GM19023 (cell line): ENCODE measurements around the gene PERP.
A peak's percentile ranks its signal among the peaks of the same experiment; 100 is the strongest.
"Not testable (repeated sequence)": the region's sequence is repeated elsewhere in the genome, so short reads cannot be mapped to it uniquely, and the experiment has no call there.

Experiments
- ATAC-seq: cut with Tn5 transposase; IDR thresholded peaks from one replicate; pipeline ENCODE4 v1.9.1; 2021; ENCODE audit warnings: mild to moderate bottlenecking, moderate library complexity; ENCODE audit not compliant: unreplicated experiment

The PERP gene

GRCh38 chr6:138107078-138107751 is at the start of gene PERP:
Gene PERP, minus strand, starts transcription at chr6:138107419. Its CDS starts 79 bp downstream, at chr6:138107340.
- ATAC-seq: peak; percentile 76

DNA sequence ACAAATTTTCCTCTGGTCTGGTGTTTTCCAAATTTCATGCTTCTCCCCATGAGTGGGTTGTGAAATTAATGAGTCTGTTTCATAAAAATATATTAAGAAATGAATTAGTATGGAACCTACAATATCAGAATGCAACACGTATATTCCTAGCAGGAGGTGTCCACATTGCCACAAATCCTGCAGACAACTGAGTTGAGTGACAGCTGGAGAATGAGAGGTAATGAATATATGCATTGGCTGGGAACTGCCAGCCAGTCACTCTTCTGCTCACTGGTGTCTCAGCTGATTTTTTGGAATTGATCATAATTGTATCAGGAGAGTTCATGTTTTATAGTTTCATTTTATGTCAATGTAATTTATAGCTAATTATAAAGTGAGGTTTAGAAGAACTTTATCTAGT is 48.2 kb upstream of the PERP start:
- ATAC-seq: no peak

DNA sequence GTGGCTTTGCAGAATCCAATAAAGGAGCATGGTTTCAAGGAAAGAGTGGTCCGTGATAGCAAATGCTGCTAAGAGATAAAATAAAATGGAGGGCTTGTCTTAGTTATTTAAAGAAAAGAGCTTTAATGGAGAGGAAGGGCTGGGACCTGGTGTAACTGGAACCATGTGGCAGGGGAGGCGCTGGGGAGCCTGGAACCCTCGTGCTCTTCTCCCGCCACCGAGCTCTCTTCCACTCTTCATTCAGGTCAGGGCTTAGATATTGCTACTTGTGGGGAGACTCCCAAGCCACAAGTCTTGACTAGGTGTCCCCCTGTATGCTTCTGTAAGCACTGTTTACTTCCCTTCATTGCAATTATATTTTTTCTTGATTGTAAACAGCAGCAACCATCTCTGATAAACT is 39.3 kb upstream of the PERP start:
- no peak for ATAC-seq

DNA sequence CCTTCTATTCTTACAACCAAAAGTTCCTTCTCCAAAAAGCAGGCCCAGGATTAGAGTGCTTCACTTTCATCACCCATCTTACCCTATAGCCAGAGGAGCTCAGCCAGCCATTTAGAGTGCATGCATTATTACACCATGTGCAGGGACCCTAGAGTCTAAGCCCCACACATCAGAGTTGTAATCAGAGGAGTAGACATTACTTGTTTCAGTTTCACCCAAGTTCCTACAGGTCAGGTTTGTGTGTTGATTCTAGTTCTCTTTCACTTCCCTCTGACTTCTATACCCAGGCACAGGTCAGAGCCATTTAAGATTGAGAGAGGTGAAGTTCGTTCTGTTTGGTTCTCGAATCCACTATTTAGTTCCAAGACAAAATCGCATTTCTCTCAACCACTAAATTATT is 38.2 kb upstream of the PERP start:
- no peak for ATAC-seq

DNA sequence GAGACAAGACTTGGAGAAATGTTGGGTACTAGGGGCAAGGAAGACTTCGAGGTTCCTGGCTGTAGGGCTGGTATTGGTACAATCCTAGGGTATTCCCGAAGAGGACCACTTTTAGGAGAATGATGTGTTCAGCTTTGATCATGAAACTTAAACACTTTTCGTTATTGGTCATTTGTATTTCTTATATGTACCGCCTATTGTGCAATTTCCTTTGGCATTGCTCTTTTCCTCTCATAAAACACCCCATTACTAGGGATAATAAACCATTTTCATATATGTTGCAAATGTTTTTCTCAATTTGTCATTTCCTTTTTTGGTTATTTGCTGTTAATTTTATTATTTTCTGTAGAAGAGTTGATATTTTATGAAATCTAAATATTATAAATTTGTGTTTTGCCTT is 35.6 kb upstream of the PERP start:
- ATAC-seq: no peak

DNA sequence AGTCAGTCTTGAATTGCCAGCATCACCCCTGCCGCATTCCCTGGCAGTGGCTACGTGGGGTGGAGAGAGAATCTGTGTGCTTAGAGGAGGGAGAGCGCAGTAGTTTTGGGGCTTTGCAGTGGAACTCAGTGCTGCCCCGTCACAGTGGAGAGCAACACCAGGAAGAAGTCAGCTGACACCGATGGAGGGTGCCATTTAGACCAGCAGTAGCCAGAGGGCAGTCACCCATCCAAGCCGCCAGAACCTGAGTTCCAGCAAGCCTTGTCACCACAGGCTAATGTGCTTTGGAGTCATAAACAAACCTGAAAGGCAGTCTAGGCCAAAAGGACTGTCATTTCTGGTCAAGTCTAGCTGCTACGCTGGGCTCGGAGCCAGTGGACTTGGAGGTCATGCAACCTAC is 22.0 kb upstream of the PERP start:
- no peak for ATAC-seq

- no peak for ATAC-seq
Observed at GRCh38 chr6:138128096-138128495, 20.9 kb upstream of the PERP start.

DNA sequence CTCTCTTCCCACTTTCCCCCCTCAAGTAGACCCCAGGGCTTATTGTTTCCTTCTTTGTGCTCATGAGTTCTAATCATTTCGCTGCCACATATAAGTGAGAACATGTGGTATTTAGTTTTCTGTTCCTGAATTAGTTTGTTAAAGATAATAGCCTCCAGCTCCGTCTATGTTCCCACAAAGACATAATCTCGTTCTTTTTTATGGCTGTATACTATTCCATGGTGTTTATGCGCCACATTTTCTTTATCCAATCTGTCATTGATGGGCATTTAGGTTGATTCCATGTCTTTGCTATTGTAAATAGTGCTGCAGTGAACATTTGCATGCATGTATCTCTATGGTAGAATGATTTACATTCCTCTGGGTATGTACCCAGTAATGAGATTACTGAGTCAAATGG is 16.9 kb upstream of the PERP start:
- ATAC-seq: no peak

DNA sequence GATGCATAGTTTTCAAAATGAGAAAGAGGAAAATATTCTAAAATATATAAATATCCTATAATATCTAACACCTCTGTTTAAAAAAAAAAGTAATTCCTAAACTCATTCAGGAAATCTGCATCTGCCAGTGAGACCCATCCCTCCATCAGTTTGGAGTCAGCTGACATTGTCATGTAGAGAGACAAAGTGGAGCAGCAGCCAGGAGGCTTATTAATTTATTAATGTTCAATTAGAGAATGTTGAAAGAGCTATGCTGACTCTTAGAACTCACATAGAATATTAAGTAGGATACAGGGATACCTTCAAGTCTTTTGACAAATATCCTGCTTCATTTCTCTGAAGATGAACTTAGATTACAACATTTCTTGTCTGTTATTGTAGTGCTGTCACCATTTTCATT is 12.8 kb upstream of the PERP start:
- no peak for ATAC-seq

- ATAC-seq: not testable (repeated sequence)
Observed at GRCh38 chr6:138119229-138119628, 12.0 kb upstream of the PERP start.

GRCh38 chr6:138117376-138117914 is 10.2 kb upstream of the PERP start:
- no peak for ATAC-seq

GRCh38 chr6:138116661-138116999 is 9.4 kb upstream of the PERP start:
- ATAC-seq: no peak

- peak; percentile 70 for ATAC-seq
Observed at GRCh38 chr6:138115877-138116660, 8.8 kb upstream of the PERP start.

- no peak for ATAC-seq
Observed at GRCh38 chr6:138115201-138115600, 8.0 kb upstream of the PERP start.

DNA sequence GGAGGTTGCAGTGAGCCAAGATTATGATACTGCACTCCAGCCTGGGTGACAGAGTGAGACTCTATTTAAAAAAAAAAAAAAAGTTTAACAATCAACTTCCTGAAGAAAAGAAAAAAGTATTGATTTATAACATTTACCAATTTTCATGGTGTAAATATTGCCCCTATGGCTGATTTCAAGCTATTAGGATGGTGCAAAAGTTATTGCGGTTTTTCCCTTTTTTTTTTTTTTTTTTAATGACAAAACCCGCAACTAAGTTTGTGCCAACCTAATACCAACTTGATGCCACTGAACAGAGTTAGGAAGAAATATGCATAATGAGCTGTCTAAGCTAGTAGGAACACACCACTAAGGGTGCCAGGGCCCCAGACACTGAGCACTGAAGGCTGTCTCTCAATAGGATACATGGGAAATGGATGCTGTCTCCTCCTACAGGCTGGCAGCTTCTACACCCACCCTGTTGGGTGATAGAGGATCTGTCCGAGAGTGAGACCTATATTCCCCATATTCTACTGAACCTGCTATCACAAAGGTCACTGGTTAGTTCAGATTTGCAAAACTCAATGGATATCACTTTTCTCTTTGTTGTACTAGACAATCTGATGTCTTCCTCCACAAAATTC is 6.5 kb upstream of the PERP start:
- no peak for ATAC-seq

GRCh38 chr6:138110229-138110628 is 3.0 kb upstream of the PERP start:
- no peak for ATAC-seq

DNA sequence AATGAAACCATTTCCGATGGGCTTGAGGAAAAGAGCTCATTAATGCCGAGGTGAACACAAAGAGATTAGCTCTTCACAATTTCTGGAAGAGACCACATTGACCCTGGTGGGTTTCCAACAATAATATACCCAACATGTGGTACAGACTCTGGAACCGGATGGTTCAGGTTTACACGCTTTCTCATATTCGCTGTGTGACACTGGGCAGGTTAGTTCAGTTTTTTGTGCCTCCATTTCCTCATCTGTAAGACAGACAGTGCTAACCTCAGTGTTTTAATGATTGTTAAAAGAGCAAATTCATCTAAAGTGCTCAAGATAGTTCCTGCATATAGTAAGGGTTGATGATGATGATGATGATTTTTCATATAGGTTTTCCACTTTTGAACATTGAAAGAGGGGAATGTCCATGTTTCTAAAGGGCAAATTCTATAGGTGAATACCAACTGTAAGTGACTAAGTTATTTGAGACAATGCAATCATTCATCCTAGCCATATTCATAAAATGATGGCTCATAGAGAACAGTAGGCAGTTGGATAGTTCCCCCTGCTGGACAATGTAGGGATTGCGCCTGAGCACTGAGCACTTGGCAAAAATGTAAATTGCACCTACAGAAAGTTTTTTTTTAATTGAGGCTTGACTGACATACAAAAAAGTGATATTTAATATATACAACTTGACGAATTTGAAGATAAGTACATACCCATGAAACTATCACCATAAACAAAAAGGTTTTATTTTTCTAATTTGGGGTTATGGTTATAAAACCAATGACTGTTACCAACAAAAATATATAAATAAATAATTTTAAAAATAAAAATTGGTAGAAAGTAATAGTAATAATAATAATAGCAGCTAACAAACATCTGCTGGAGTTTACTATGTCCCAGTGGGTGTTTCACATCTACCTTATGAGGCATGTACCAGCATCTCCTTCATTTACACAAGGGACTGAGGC is 2.1 kb upstream of the PERP start:
- ATAC-seq: no peak

DNA sequence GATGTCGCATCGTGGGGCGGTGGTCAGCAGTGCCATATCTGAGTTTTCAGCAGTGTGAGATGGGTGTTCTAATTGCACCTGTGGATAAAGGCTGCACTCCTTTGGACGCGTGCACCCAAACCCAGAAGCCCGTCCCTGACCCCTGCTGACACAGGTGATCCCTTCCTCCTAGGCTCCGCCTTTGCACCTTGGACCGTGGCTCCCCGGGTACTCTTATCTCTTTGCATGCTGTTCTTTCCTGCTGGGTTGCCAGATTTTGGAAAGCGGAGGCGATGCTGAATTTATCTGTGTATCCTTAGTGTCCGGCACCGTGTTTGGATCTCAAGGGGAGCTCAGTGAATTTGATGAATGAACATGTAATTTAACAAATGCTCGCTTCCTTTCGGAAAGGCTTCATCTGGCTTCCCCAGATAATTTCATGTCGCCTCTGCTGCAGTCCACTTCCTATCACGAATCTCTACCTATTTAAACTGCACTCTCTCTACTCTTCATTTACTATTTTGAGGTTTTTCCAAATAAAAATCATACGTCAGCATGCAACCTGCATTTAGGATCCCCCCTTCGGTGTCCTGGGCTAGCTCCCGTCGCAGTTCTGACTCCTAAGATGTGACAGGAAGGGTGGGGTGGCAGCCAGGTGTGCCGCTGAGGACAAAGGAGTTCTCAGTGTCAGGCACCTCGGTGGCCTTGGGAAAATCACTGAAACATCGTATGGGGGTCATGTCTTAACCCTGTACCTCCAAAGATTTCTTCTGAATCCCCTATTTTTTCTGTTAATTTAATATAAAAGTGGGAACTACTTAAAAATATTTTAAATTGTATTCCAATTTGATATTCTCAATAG is 753 bp upstream of the PERP start:
- peak; percentile 20 for ATAC-seq

GRCh38 chr6:138106665-138107077 is 548 bp downstream of the PERP start:
- no peak for ATAC-seq
